ENCODE results near the gene AVPR2. TPM values are rescaled to one million over a fixed set of nuclear protein-coding genes. Genes with fewer than 3 reads are reported as not detected.

AVPR2 gene
- total RNA-seq, 4 donors from 2014 or later = 0.19 to 1.3 (median 0.29) TPM

DNA sequence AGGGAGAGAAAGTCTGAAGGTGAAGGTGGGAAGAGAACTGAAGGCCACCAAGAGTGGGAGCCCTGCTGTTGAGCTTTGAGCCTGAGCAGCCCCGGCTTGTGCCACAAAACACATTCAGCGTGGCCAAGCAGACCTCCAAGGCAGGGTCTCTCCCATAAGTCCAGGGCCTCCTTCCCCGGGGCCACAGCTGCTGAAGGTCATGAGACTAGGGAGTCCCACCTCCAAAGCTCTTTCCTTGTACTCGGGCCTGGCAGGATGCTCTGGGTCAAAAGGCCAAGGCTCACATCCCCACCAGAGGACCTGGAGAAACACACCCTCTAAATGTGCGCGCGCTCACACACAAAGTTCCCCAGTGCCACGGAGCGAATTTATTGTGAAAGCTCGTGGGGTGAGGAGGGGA lies 25.1 kb downstream of the AVPR2 start:
- 84% methylated on average over 9 of the region's 10 CpGs; no CpG with 5 or more reads in 1 of the 2 donors for WGBS, 2 donors
- Histone ChIP-seq H3K4me1 (peaks cover 19 to 59% (median 30%) of the 10 kb centered on the region in 3 donors), H3K27ac (peak overlapping the region in 3 of 4 donors; percentile 73 to 98 (median 97))

GRCh38 chrX:153930011-153930910 lies 25.8 kb downstream of the AVPR2 start:
- peak overlapping the region in 3 of 4 donors; percentile 73 to 98 (median 97) for H3K27ac ChIP-seq
- intact Hi-C loops (cut with DNase I) = no loop called here
- WGBS, 2 donors = 74 to 80% methylated on average over 2 to 18 of the region's 31 CpGs
- no peak overlapping the region for H3K4me3 ChIP-seq
- no peak for TF ChIP-seq CTCF (IDR thresholded peaks at IDR 0.05)
- no peak for TF ChIP-seq POLR2A (IDR thresholded peaks at IDR 0.05)
- peaks cover 0 to 37% (median 0%) of the 10 kb centered on the region in 3 donors for H3K36me3 ChIP-seq
- peaks cover 19 to 61% (median 30%) of the 10 kb centered on the region in 3 donors for H3K4me1 ChIP-seq
- no peaks in the 10 kb centered on the region for H3K27me3 ChIP-seq
- H3K9me3 ChIP-seq = no peaks in the 10 kb centered on the region
- no peak for DNase-seq

More for the DNA sequence above, 25.1 kb downstream of the AVPR2 start:
- H3K4me3 ChIP-seq = no peak overlapping the region
- no peaks in the 10 kb centered on the region for H3K9me3 ChIP-seq
- H3K27me3 ChIP-seq = no peaks in the 10 kb centered on the region
- H3K36me3 ChIP-seq = peaks cover 0 to 37% (median 0%) of the 10 kb centered on the region in 3 donors
- TF ChIP-seq CTCF (IDR thresholded peaks at IDR 0.05) (no peak), POLR2A (IDR thresholded peaks at IDR 0.05) (no peak)
- intact Hi-C loops (cut with DNase I) = no loop called here
- DNase-seq = no peak

- no peak for TF ChIP-seq POLR2A (IDR thresholded peaks at IDR 0.05)
- no peak for TF ChIP-seq CTCF (IDR thresholded peaks at IDR 0.05)
- no peak for DNase-seq
- 90% methylated on average over 2 to 4 of the region's 8 CpGs for WGBS, 2 donors
- Histone ChIP-seq H3K27me3 (no peaks in the 10 kb centered on the region), H3K4me3 (no peak overlapping the region), H3K9me3 (no peaks in the 10 kb centered on the region), H3K4me1 (peaks cover 19 to 59% (median 30%) of the 10 kb centered on the region in 3 donors), H3K36me3 (peaks cover 0 to 37% (median 0%) of the 10 kb centered on the region in 3 donors), H3K27ac (no peak overlapping the region)
- intact Hi-C loops (cut with DNase I) = no loop called here
Observed at GRCh38 chrX:153931151-153931550, 26.7 kb downstream of the AVPR2 start.

GRCh38 chrX:153931748-153932147 lies 27.3 kb downstream of the AVPR2 start:
- no peaks in the 10 kb centered on the region for H3K9me3 ChIP-seq
- peaks cover 17 to 53% (median 25%) of the 10 kb centered on the region in 3 donors for H3K4me1 ChIP-seq
- H3K27me3 ChIP-seq = no peaks in the 10 kb centered on the region
- TF ChIP-seq POLR2A (IDR thresholded peaks at IDR 0.05) = no peak
- no peak for TF ChIP-seq CTCF (IDR thresholded peaks at IDR 0.05)
- 84 to 89% methylated on average over 3 to 8 of the region's 13 CpGs for WGBS, 2 donors
- intact Hi-C loops (cut with DNase I) = no loop called here
- H3K36me3 ChIP-seq = peaks cover 0 to 37% (median 0%) of the 10 kb centered on the region in 3 donors
- H3K4me3 ChIP-seq = no peak overlapping the region
- DNase-seq = no peak
- no peak overlapping the region for H3K27ac ChIP-seq
